SKM-1 (cell line): Measurements from ENCODE around the gene ABCC12.
A peak's percentile ranks its signal among the peaks of the same experiment; 100 is the strongest.

Source experiments
- DNase-seq: peaks from one replicate; lab custom pipeline; 2025; ENCODE audit not compliant: unreplicated experiment; lab: John Stamatoyannopoulos, UW

ABCC12 gene

DNA sequence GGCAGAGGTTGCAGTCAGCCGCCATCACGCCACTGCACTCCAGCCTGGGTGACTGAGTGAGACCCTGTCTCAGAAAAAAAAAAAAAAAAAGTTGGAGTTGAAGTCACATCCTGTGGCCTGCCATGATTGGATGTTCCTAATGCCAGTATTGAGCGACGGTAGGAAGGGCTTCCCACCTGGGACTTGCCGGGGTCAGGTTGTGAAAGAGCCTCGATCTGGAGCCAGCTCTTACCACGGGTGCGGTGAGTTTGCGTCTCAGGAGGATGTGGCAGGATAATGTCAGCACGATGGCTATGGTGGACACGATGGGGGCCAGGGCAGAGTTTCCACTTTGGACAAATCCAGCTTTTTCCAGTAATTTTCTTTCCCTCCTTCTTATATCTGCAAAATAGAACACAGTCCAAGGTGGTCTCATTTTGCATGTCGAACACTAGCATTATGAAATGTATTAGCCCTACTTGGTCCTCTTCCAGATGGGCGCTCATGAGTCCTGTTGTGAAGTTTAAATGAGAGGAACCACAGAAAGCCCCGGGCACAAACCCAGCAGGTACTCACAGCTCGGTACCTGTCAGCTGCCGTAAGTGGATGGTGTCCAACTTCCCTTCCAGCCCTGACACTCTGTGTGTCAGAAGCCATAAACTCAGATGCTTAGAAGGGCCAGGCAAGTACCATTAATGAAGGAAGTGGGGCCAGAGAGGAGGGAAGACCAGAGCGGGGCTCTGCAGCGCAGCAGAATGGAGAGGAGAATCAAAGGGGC lies 22.2 kb downstream of the ABCC12 start:
- DNase-seq, result no peak

DNA sequence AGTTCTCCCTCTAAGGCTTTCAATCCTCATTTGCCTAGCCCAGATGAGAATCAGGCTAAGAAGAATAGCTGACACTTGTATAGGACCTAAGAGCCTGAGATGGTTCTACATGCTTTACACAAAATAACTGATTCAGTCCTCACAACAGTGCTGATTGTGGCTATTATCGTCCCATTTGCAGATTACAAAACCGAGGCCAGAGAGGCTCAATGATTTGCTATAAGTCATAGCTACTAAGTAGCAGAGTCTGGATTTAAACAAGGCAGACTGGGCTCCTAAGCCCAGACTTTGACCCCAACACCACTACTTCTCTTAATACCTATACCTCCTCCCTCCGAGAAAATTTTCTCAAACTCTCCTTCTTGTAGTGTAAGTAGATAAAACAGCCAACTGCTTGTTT lies 23.1 kb downstream of the ABCC12 start:
- DNase-seq, result no peak

DNA sequence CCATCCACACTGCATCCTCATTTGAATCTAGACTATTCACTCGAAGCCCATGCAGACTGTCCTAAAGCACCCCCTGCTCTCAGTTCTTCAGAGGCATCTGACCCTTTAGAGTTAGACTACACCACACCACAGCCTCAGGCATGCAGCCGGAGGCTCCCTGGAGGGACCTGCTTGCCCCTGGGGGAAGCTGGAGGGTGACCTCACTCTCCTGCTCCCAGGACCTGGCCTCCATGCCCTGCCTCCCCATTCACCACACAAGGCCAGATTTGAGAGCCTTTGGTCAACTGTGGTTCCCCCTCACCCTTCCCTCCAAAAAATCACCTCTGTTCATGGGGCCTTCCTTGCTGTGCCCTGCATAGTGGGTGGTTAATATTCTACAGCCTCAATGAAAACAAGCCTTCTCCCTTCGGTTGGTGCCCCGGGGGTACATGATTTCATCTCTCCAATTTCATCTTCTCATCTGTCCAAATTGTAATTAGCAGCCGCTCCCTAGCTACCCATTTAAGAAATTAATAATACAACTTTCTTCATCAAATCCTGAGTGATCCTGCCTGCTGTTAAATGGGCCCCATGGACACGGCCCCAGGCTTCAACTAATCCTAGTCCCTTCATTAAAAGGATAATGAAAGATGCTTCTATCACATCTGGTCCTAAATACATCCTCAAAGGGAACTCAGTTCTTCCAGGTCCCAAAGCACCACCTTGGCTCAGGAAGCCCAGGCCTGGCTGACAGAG lies 24.4 kb downstream of the ABCC12 start:
- DNase-seq, result no peak

DNA sequence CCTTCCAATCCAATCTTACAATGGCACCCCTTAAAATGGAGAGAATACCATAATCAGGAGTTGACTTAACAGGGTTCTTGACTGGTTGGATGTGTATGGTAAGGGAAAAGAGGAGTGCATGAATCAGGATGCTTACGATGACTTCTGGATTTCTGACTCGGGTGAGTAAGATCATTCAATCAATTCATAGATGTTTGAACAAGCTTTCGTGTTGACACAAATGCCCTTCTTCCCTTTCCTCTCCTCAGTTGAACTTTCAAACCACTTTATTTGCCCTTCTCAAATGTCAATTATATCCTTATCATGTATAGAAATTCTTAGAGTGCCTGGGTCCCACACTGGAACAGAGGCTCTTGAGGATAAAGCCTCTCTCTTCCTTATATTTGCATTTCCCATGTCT lies 25.9 kb downstream of the ABCC12 start:
- no peak for DNase-seq

DNA sequence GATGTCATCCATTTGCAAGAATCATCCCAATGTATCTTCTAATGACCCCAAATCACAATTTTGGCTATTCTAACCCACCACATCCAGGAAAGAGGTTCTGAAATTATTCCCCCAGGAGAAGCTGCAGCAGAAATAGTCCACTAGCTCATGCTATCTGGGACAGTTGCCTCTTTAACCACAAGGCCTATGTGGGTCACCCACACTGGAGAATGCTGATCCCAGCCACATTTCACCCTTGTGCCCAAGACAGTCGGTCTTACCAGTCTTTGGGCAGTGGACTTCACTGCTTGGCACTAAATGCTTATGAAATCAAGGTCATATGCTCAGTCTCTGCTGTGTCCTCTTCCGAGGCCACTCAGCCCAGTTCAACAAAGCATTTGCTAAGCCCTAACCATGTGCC lies 27.0 kb downstream of the ABCC12 start:
- DNase-seq, result no peak

- DNase-seq, result no peak
These were observed 28.8 kb downstream of the ABCC12 start for GRCh38 chr16:48126801-48127644.

DNA sequence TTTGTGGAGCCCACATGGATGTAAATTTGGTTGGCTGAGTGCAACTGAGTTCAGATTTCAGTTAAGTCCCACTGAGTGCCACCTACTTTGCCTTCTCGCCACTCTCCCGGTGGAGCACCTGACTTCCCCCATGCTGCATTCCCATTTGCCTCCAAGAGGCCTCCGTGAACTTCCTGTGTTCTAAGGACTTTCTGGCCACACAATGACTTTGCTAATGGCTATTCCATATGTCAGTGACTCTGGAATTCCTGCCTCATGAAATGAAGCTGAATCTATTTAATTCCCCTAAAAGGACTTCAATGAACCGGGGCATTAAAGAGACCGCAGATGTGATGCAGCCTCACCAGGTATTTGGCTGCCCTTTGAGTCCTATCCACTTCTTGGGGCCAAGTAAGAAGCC lies 29.9 kb downstream of the ABCC12 start:
- DNase-seq, result no peak

DNA sequence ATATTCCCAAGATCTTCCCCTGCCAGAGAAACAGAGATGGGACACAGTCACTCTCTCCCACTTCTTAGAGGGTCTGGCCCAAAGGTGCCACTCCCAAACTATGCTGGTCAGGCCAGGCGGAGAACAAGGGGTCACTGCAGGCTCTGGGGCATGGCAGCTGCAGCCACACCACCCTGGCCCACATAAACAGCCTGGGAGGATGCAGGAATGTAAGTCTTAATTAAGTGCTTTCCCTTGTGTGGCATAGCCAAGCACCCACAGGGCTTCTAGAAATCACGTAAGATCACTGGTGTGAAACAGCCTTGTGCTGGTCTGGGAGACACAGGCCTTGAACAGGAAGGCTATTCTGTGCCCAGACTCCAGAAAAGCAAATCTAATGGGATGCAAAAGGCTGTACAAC lies 31.5 kb downstream of the ABCC12 start:
- DNase-seq, result no peak

GRCh38 chr16:48123104-48123788 lies 32.5 kb downstream of the ABCC12 start:
- DNase-seq, result no peak

GRCh38 chr16:48121276-48121675 lies 34.5 kb downstream of the ABCC12 start:
- DNase-seq, result no peak

GRCh38 chr16:48118841-48119240 lies 37.0 kb downstream of the ABCC12 start:
- no peak for DNase-seq

DNA sequence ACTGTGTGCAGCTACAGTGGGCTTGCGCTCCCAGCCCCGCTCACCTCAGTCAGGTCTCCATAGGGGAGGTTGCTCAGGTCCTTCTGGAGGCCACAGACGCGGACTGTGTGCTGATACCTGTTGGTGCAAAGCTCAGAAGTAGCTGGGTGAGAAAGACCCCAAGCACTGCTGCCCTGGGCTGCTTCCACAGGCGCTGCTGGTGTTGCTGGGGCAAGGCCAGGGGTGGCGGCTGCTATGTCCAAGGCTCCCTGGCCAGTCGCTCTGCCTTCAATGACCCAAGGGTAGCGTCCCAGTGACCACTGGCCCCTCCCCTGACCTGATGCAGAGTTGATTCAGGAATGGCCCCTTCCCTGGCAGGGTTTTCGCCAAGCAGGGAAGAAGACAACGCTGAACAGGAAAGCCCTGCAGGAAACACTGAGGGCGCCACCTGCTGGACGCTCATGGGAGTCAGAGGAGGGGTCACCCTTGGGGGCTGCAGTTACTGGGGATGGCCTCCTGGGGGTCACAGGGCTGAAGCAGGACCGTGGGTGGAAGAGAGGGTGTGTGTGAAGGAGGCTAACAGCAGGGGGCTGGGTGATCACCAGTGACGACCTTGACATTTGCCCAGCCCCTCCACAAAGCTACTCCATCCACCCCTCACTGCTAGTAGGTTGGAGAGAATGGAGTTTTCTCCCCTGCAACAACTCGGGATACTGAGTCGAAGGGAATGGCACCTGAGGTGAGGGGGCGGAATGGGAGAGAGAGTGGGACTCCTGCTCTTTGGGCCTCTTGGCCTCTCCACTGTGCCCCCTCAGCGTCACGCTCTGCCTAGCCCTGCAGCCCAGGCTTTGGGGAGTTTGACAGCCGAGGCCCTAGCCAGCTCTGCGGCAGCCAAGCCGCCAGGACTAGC lies 38.3 kb downstream of the ABCC12 start:
- peak; percentile 22 for DNase-seq

DNA sequence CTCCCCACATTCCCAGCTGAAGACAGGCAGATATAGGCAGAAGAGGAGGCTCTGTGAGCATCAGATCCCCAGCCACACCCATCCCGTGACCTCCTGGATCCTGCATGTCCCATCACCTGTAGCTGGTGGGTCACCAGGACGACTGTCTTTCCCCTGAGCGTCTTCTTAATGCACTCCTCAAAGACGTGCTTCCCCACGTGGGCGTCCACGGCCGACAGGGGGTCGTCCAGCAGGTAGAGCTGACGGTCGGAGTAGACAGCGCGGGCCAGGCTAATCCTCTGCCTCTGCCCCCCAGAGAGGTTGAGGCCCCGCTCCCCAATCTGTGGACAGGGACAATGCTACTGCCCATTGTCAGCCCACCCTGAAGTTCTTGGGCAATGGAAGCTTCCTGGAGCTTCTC lies 40.5 kb downstream of the ABCC12 start:
- DNase-seq, result no peak

- DNase-seq, result no peak
These were observed 41.4 kb downstream of the ABCC12 start for GRCh38 chr16:48114410-48114809.

GRCh38 chr16:48113471-48113870 lies 42.3 kb downstream of the ABCC12 start:
- no peak for DNase-seq

- DNase-seq, result no peak
These were observed 42.8 kb downstream of the ABCC12 start for GRCh38 chr16:48113001-48113400.

DNA sequence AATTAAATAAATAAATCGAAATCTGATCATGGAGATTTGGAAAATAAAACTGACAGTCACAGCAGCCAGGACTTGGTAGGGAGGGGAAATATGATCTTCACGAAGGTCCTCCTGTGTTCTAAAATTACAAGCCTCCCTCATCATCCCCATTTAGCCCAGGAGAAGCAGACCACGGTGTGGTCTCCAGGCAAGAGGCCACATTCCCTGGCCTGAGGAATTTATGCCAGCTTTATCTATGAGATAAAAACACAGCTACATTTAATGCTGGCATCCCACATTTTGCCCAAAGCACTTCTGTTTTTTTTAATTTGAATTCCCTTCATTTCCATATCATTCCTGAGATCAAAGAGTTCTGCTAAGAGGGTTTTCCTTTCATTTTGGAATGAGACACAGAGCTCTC lies 43.2 kb downstream of the ABCC12 start:
- DNase-seq, result no peak

DNA sequence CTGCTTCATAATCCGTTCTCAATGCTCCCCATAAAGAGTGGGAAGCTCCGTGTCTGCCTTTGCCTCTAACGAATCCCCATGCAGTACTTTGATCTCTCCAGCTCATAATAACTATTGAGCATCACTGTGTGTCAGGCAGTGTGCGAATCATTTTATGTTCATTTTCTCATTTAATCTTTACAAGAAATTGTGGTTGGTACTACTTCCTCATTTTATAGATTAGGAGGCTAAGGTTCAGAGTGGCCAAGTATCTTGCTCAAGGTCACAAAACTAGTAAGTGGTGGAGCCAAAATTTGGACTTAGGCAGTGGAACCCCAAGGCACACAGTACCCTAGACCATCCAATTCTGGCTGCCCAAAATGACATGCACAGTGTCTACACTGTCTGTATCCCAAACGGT lies 44.8 kb downstream of the ABCC12 start:
- no peak for DNase-seq

DNA sequence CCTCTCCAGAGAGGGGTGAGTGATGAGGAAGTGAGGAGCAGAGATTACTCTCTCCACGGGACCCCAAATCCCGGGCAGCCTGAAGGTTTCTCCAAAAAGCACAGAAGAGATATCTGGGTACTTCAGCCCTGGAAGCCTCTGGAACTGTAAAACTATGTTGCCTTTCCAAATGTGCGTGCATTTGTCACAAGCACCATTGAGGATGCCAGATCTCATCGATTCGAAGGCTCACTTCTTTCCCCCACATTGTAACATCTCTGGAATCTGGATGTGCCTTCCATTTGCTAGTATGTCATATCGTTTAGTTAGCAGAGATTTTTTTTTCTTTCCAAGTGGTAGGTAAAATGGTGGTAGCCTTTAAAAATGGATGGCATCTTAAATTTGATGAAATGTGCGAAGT lies 45.8 kb downstream of the ABCC12 start:
- no peak for DNase-seq

DNA sequence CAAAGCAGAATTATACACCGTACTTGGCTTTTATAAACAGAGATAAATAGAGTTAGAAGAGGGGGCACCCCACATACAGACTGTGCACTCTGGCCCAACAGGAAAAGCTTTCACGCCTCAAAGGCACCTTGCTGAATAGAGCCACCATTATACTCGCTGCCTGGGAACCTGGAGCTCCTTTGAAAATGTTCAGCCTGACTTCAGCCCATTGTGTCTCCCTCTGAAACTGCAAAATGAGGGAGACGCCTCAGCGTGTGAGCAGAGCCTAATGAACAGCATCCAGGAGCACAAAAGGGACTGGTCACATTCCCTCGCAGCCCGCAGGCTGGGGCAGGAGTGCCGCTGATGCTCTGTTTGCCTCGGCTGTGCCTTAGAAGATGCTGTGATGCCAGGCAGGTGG lies 46.3 kb downstream of the ABCC12 start:
- DNase-seq, result no peak
